ENCODE data around the gene CXCR6. TPM values are rescaled to one million over a fixed set of nuclear protein-coding genes. Genes with fewer than 3 reads are reported as not detected.

The CXCR6 gene
- total RNA-seq, 1 experiment from 2014 or later = not detected

GRCh38 chr3:45922950-45923590, 20.2 kb upstream of the CXCR6 start:
- no peak overlapping the region for H3T11ph ChIP-seq (ENCODE audit: low read length)

More at GRCh38 chr3:45922950-45923590, 20.2 kb upstream of the CXCR6 start:
- Histone ChIP-seq H2BK15ac (ENCODE audit: low read depth, low read length) (no peak overlapping the region), H4K8ac (replicated peaks; ENCODE audit: insufficient read length, low read depth, low read length) (no peak overlapping the region), H3K9me3 (ENCODE audit: control insufficient read depth, low read depth, low read length) (no peaks in the 10 kb centered on the region), H3K27ac (ENCODE audit: insufficient read length, low read depth, low read length) (no peak overlapping the region), H4K91ac (ENCODE audit: insufficient read length, low read depth, low read length) (no peak overlapping the region), H4K5ac (ENCODE audit: insufficient read length, low read depth, low read length) (no peak overlapping the region), H3K14ac (ENCODE audit: insufficient read depth, low read length) (no peak overlapping the region), H3K27me3 (ENCODE audit: insufficient read depth, low read length) (no peaks in the 10 kb centered on the region), H4K20me1 (ENCODE audit: control insufficient read depth, insufficient read depth, insufficient read length) (no peaks in the 10 kb centered on the region), H3K4ac (ENCODE audit: low read depth, low read length) (no peak overlapping the region), H3K79me2 (ENCODE audit: insufficient read depth, low read length) (no peaks in the 10 kb centered on the region), H2BK20ac (ENCODE audit: low read depth, low read length, poor library complexity, severe bottlenecking) (no peak overlapping the region), H2AFZ (ENCODE audit: low read length) (no peak overlapping the region), H3K9ac (ENCODE audit: extremely low read depth, insufficient read length, low read length) (no peak overlapping the region), H3K23me2 (ENCODE audit: insufficient read length, low read depth, low read length, poor library complexity, severe bottlenecking) (no peaks in the 10 kb centered on the region), H3K56ac (ENCODE audit: insufficient read length, low read depth, low read length) (no peak overlapping the region), H3K18ac (ENCODE audit: insufficient read length, low read depth, low read length) (no peak overlapping the region), H2AK5ac (ENCODE audit: insufficient read length, low read length) (no peak overlapping the region), H2BK120ac (ENCODE audit: low read depth, low read length, poor library complexity, severe bottlenecking) (no peak overlapping the region), H3K4me1 (ENCODE audit: insufficient read depth, low read length) (no peaks in the 10 kb centered on the region), H3K4me2 (ENCODE audit: insufficient read depth, insufficient read length, low read length) (no peak overlapping the region), H3K79me1 (ENCODE audit: insufficient read depth, low read depth, low read length, poor library complexity, severe bottlenecking) (no peaks in the 10 kb centered on the region), H3K23ac (ENCODE audit: insufficient read length, low read depth, low read length) (no peak overlapping the region), H2BK12ac (ENCODE audit: insufficient read length, low read depth, low read length) (no peak overlapping the region), H2BK5ac (ENCODE audit: insufficient read length, low read length) (no peak overlapping the region)
- H3K27ac Mint-ChIP-seq = no peak overlapping the region
- H3K9me3 Mint-ChIP-seq = no peaks in the 10 kb centered on the region
- no peaks in the 10 kb centered on the region for H3K4me1 Mint-ChIP-seq
- H3K27me3 Mint-ChIP-seq (ENCODE audit: low read depth) = no peaks in the 10 kb centered on the region; the same call in 1 of the 2 replicates
- DNase-seq = no peak
- TF ChIP-seq CTCF (conservative IDR thresholded peaks at IDR 0.05) = no peak
- WGBS (ENCODE audit: extremely low coverage, insufficient read length, low lambda C conversion rate) = no CpG with 5 or more reads among the region's 4 CpGs
- peaks cover 2 to 59% (median 49%) of the 10 kb centered on the region in 3 experiments; a peak in 6 of 7 replicates for H3K36me3 Mint-ChIP-seq (ENCODE audit: insufficient read depth in 1 of 3, low read depth in 3 of 3)
- H3K4me3 Mint-ChIP-seq = no peak overlapping the region

Data from H9 (cell line).